ENCODE data around the gene GRIA1.

The GRIA1 gene

DNA sequence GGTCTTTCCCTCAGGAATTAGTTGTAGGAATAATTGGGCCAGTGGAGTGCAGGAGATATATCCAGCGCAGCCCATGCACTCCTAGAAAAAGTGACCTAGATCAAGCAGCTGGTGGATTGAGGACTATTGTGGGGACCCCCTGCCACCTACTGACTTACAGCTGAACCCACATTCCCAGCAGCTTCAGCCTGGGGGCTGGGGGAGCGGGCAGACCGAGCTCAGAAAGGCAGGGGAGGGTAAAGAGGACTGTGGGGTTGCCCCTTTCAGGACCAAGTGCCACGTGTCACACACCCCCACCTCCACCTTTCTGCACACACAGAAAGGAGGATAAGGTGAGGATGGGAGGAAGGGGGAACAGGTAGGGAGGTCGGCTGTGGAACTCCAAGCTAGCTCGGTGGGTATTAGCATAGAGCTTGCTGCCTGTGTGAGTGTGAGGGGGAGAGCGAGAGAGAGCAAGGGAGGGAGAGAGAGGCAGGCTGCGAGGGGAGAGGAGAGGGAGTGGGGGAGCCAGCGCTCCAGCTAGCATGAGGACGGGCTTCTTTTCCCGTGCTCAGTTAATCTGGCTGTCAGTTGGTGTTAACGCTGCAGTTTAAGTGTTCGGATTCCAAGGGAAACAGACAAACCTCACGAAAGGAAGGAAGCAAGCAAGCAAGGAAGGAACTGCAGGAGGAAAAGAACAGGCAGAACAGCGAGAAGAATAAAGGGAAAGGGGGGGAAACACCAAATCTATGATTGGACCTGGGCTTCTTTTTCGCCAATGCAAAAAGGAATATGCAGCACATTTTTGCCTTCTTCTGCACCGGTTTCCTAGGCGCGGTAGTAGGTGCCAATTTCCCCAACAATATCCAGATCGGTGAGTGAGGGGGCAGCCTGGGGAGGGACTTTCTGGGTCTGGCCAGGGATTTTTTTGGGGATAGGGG, at the start of gene GRIA1:
GRIA1 (plus strand) TSS at position 553 of the 920 bp plus-strand sequence.
- DNase-seq (ENCODE audit: low read depth in 2 of 2): no peak

DNA sequence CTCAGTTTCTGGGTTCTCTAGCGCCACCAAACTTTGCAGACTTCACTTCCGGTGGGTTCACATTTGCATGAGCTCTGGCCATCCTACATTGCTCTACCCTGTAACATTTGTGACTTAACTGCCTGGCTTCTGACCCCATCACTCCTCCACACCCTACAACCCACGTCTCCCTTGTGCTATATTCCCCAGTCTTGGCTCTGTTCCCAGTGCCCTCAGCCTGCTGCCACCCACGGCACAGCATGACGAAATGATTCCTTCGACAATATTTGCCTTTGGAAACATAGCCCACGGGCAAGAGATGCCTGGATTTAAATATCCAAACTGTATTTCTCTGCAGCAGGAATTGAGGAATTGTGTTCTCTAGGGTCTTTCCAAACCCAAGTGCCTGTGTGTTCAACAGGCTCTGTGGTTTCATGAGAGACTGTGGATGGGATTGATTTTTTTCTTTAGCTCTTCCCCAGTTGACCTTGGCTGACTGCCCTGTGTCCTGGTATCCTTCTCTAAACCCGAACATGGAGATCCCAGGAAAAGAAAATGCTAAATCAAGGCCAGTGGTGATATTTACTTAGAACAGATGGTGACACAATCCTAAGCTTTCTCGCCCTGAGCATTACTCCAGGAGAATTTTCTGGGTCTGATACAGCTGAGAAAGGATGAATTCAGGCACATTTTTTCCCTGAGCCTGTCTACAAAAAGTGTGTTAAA, 44.4 kb upstream of the GRIA1 start:
- DNase-seq (ENCODE audit: low read depth in 2 of 2): no peak

- DNase-seq (ENCODE audit: low read depth in 2 of 2): no peak
These were observed 42.9 kb upstream of the GRIA1 start for GRCh38 chr5:153447534-153447933.

DNA sequence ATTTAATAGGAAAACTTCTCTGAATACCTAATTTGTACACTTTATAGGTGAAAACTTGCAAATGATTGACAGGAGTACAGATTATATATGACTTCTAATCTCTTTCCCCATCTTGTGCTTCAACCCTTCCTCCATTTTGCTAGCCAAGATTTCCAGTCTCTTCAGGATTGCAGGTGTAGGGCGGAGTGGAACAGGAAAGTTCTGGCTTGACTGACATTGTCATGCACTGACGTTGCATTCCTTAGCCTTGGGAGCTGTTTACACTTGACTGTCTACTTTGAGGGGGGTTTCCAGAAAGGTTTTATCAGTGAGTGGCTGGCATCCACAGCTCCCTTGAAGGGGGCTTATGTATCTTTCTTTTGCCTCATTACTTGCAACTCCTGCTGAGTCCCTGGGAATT, 34.1 kb upstream of the GRIA1 start:
- no peak for DNase-seq (ENCODE audit: low read depth in 2 of 2)

DNA sequence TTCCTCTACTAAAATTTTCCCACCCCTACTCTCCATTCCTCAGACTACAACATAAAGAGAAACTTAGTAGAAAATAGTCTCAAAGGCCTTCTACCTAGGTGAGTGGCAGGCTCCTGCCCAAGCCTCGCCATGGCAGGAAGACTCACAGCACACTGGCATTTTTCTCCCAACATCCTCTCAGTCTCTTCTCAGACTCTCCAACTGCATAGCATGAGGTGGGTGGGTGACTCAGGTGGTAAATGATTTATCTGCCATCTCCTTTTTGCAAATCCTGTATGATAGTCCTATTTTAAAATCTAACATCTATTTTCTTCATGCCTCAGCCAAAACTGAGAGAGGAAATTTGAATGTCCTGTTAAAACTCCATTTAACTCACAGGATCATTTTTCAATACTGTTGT, 33.5 kb upstream of the GRIA1 start:
- no peak for DNase-seq (ENCODE audit: low read depth in 2 of 2)

DNA sequence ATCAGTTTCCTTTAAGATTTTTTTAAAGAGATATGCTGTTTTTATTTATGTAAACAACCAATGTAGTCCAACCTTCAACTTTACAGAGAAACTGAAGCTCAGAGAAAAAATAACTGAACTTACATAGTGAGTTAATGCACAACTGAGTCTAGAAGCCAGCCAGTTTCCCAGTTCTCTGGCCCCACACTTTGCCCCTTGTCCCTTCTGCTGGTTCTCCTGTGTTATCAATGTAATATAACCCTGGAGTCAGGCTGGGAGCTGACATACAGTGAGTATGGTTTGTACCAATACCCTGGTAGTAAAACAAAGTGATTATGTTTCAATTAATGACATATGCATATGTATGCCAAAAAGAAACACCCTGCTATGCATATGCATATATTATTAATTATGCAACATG, 32.2 kb upstream of the GRIA1 start:
- no peak for DNase-seq (ENCODE audit: low read depth in 2 of 2)

- DNase-seq (ENCODE audit: low read depth in 2 of 2): no peak
These were observed 31.3 kb upstream of the GRIA1 start for GRCh38 chr5:153459051-153459743.

GRCh38 chr5:153460421-153460820, 30.0 kb upstream of the GRIA1 start:
- DNase-seq (ENCODE audit: low read depth in 2 of 2): no peak

DNA sequence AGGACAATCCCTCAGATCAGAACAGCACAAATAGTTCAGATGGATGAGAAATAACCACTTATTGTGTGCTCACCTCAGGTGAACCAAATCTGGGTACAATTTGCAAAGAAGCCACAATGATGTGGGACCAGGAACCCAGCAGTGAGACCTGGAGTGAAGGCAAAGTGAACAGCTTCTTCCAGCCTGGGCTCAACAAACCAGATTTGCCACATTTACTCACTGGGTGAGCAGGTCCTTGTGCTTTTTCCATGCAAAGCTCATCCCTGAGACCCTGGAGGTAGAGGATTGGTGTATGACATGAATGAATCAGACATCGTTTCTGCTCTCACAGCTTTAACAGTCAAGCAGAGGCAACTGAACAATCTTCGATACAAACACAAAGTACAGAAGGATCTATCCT, 29.1 kb upstream of the GRIA1 start:
- DNase-seq (ENCODE audit: low read depth in 2 of 2): no peak

GRCh38 chr5:153463806-153464205, 26.7 kb upstream of the GRIA1 start:
- DNase-seq (ENCODE audit: low read depth in 2 of 2): no peak

GRCh38 chr5:153467546-153467945, 22.9 kb upstream of the GRIA1 start:
- no peak for DNase-seq (ENCODE audit: low read depth in 2 of 2)

GRCh38 chr5:153469423-153469822, 21.0 kb upstream of the GRIA1 start:
- no peak for DNase-seq (ENCODE audit: low read depth in 2 of 2)

GRCh38 chr5:153470736-153471135, 19.7 kb upstream of the GRIA1 start:
- no peak for DNase-seq (ENCODE audit: low read depth in 2 of 2)

- DNase-seq (ENCODE audit: low read depth in 2 of 2): no peak
These were observed 13.7 kb upstream of the GRIA1 start for GRCh38 chr5:153476767-153477166.

DNA sequence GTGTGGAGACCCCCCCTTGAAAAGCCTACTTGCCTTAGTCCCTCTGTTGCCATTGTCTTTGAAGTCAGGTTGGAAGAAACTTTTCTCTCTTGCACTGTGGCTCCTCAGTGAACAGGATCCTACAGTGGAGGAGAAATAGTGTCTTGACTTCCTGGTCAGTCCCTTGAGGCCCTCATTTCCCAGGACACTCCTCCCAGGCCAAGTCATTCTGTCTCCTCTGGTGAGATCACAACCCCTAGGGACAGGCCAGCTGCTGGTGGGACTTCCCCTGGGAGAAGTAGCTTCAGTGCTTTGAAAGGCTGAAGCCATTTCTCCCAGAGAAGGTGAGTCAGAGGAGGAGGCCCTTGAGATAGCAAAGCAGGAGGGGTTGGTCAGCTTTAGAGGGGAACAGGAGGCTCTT, 10.1 kb upstream of the GRIA1 start:
- DNase-seq (ENCODE audit: low read depth in 2 of 2): no peak

DNA sequence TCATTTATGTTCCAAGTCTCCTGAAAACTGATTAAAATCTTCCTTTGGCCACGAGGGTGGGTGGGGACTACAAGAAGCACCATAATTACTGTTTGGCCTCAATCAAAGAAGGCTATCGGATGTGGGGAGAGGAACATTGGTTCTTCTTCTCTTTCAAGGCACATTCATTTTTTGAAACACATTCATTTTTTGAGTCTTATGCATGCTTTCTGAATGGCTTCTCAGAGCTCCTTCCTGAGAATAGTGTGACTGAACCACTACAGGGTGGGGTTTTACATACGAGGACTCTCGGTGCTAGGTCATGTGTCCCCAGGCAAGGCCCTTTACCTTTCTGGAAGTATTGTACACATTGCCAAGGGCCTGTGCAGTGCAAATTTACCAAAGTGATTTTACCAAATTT, 7.0 kb upstream of the GRIA1 start:
- DNase-seq (ENCODE audit: low read depth in 2 of 2): no peak

- no peak for DNase-seq (ENCODE audit: low read depth in 2 of 2)
These were observed 4.8 kb upstream of the GRIA1 start for GRCh38 chr5:153485641-153486040.

DNA sequence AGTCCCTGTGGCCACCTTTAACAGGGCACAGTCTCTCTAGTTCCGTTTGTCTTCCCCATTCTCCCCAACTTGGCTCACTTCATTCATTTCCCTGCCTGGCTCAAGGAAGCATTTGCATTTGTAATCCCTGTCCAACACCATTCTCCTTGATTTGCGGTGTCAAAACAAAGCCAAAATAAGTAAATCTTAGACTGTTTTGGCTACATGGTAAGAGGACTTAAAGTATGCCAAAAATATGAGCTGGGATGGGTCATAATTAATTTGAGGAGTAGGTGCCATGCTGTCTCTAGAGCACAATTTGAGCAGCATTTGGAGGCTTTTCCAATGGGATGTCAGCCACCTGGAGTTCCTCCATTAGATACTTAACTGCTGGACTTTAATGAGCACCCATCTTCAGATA, 3.7 kb upstream of the GRIA1 start:
- DNase-seq (ENCODE audit: low read depth in 2 of 2): no peak

DNA sequence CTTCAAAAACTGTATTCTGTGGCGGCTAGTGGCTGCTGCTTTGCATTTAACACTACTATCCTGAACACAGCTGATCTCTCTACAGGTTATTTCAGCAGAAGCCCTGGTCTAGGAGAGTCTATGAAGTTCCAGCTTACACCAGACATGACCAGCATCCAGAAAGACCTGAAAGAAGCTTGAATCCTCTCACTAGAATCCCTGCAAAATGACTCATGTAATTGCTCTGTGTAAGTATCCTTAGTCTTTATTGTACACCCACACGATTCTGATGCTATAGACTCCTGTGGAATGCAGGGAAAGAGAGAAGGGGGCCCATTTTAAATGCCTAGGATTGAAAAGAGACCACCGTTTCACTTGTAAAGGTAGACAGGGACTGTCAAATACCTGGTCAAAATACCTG, 859 bp upstream of the GRIA1 start:
- DNase-seq (ENCODE audit: low read depth in 2 of 2): no peak

- no peak for DNase-seq (ENCODE audit: low read depth in 2 of 2)
These were observed 721 bp downstream of the GRIA1 start for GRCh38 chr5:153491038-153491744.

DNA sequence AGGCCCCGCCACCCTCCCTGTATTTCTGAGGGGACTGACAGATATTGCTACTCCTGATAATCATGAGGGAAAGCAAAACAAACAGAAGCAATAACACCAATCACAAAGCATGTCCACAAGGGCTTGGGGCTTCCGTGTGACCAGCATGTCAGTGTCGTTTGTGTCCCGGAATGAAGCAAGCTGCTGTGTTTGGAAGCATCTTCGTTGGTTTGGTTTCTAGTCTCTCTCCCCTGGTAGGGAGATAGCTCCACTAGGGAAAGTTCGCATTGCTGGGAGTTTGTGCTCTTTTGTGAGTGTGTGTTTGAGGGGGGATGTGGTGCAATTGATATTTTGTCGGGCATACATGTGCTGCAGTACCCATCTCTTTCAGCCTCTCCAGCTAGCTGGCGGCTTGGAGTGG, 1.4 kb downstream of the GRIA1 start:
- DNase-seq (ENCODE audit: low read depth in 2 of 2): no peak

DNA sequence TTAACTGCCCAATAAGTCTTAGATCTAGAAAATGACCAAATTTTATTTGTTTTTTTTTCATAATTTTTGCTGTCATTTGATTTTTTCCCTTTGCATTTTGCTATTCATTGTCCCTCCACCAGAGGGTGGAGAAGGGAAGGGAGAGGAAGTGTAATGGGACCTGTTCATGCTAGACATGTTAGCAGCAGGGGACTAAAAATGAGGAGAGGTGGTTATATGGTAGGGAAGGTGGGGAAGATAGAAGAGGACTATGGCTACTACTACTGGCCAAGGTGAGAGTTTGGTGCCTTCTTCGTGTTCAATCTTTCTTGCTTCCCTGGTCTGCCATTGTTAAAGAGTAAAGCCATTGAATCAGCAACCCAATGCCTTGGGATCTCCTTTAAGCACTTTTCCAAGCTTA, 6.4 kb downstream of the GRIA1 start:
- no peak for DNase-seq (ENCODE audit: low read depth in 2 of 2)

Measured in stimulated activated CD4-positive, alpha-beta T cell treated with anti-CD3 and anti-CD28 coated beads, Interleukin-1b, Interleukin-23, amount 100 ng/mL, for 1 hour (primary cell).